DOHH2 (cell line): Measurements from ENCODE around the gene BTBD2.
"Not testable (repeated sequence)": the region's sequence is repeated elsewhere in the genome, so short reads cannot be mapped to it uniquely, and the experiment has no call there.

Source experiments
- H3F3A ChIP-seq: fragments of 200-600 bp; sonication (generic), shearing (Covaris generic); 2 replicates; pipeline ENCODE4 v1.6.0; 2016; ENCODE audit warnings: antibody characterized with exemption, mild to moderate bottlenecking; ENCODE audit not compliant: control insufficient read depth, insufficient read depth
- H3K27ac ChIP-seq: fragments of 200-600 bp; sonication (generic); 2 replicates; pipeline ENCODE4 v1.5.1; 2014; ENCODE audit warnings: low read depth, mild to moderate bottlenecking, low read length, moderate library complexity
- H3K27me3 ChIP-seq: fragments of 200-600 bp; sonication (generic); 2 replicates; pipeline ENCODE4 v1.6.1; 2014; ENCODE audit warnings: mild to moderate bottlenecking, low read length, mixed read lengths; ENCODE audit not compliant: control insufficient read depth
- H3K36me3 ChIP-seq: fragments of 200-600 bp; sonication (generic); 2 replicates; pipeline ENCODE4 v1.6.1; 2014; ENCODE audit warnings: mild to moderate bottlenecking, low read length, moderate library complexity, mixed read lengths; ENCODE audit not compliant: control insufficient read depth
- H3K4me1 ChIP-seq: fragments of 200-600 bp; sonication (generic); 2 replicates; pipeline ENCODE4 v1.6.1; 2014; ENCODE audit warnings: mild to moderate bottlenecking, low read length, mixed read lengths; ENCODE audit not compliant: control insufficient read depth
- H3K4me2 ChIP-seq: fragments of 200-600 bp; sonication (generic); 2 replicates; pipeline ENCODE4 v1.6.0; 2014; ENCODE audit warnings: mild to moderate bottlenecking, low read length, moderate library complexity
- H3K4me3 ChIP-seq: fragments of 200-600 bp; sonication (generic); 2 replicates; pipeline ENCODE4 v1.5.1; 2014; ENCODE audit warnings: mild to moderate bottlenecking, low read length, mixed read lengths
- H3K79me2 ChIP-seq: fragments of 200-600 bp; sonication (generic); 2 replicates; pipeline ENCODE4 v1.6.1; 2014; ENCODE audit warnings: mild to moderate bottlenecking, low read length, mixed read lengths; ENCODE audit not compliant: control insufficient read depth
- H3K9me2 ChIP-seq: fragments of 200-600 bp; sonication (generic); replicated peaks from 2 replicates; pipeline ENCODE4 v1.6.1; 2014; ENCODE audit warnings: mild to moderate bottlenecking, low read length, mixed read lengths; ENCODE audit not compliant: control insufficient read depth
- H3K9me3 ChIP-seq: fragments of 200-600 bp; sonication (generic); 2 replicates; pipeline ENCODE4 v1.6.1; 2014; ENCODE audit warnings: antibody characterized with exemption, low read length, mixed read lengths; ENCODE audit not compliant: control insufficient read depth, insufficient read depth
- H4K20me1 ChIP-seq: fragments of 200-600 bp; sonication (generic); 2 replicates; pipeline ENCODE4 v1.6.0; 2014; ENCODE audit warnings: low read depth, mild to moderate bottlenecking, antibody characterized with exemption, low read length, moderate library complexity; ENCODE audit not compliant: control insufficient read depth, insufficient read depth
- CTCF ChIP-seq: fragments of 200-600 bp; sonication (generic); IDR thresholded peaks from one replicate; pipeline ENCODE4 v1.5.1; 2014; ENCODE audit warnings: antibody characterized with exemption, mild to moderate bottlenecking, low read depth, low read length; ENCODE audit not compliant: poor library complexity, severe bottlenecking
- EZH2phosphoT487 ChIP-seq: fragments of 200-600 bp; sonication (generic); IDR thresholded peaks from 2 replicates; pipeline ENCODE4 v1.6.1; 2017; ENCODE audit warnings: borderline replicate concordance, mild to moderate bottlenecking, antibody characterized with exemption, low read length, moderate library complexity, mixed read lengths

BTBD2 gene

DNA sequence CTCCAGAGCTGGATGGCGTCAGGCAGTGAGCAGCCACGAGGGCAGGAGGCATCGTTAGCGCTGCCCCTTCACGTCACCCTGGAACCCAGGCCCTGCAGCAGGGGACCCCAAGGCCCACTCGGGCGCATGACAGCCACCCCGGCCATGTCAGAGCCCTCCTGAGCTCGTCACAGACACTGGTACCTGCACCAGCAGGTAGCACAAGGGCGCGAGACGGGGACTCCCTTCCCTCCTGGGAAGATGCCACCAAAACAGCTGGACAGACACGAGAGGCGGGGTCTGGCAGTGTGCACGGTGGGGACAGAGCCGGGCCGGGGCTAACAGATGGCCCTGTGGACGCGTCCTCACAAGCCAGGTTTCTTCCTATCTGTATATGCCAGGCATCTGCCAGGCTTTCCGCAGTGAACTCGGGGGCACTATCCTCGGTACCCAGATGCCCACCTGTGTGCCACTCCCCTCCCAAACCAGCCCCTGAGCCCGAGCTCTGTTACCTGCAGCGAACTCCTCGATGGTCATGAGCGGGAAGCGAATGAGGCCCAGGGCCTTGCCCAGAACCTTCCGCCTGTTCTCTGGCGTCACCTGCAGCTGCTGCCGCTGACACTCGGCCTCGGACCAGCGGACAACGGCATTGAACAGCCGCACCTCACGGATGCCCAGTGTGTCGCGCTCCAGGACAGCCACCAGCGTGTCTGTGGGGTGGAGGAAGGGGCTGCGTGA is 25.8 kb downstream of the BTBD2 start:
- Histone ChIP-seq H3K9me3 (no peaks in the 10 kb centered on the region), H3K4me1 (no peaks in the 10 kb centered on the region), H3K36me3 (peaks cover 66% of the 10 kb centered on the region), H3K27ac (no peak overlapping the region), H3K27me3 (no peaks in the 10 kb centered on the region), H3K4me3 (no peak overlapping the region), H3F3A (peaks cover under 1% of the 10 kb centered on the region), H3K9me2 (no peaks in the 10 kb centered on the region), H3K4me2 (no peak overlapping the region), H4K20me1 (no peaks in the 10 kb centered on the region), H3K79me2 (no peaks in the 10 kb centered on the region)
- no peak for TF ChIP-seq EZH2phosphoT487
- no peak for TF ChIP-seq CTCF

GRCh38 chr19:1988464-1988863 is 27.1 kb downstream of the BTBD2 start:
- peaks cover 70% of the 10 kb centered on the region for H3K36me3 ChIP-seq

GRCh38 chr19:1987197-1988187 is 28.0 kb downstream of the BTBD2 start:
- no peaks in the 10 kb centered on the region for H3K9me2 ChIP-seq
- H3K27me3 ChIP-seq = no peaks in the 10 kb centered on the region
- H3K9me3 ChIP-seq = no peaks in the 10 kb centered on the region
- H4K20me1 ChIP-seq = no peaks in the 10 kb centered on the region
- H3K79me2 ChIP-seq = no peaks in the 10 kb centered on the region
- peaks cover 68% of the 10 kb centered on the region for H3K36me3 ChIP-seq
- H3K4me1 ChIP-seq = no peaks in the 10 kb centered on the region
- H3F3A ChIP-seq = no peaks in the 10 kb centered on the region; the same call in 1 of the 2 replicates
- TF ChIP-seq EZH2phosphoT487 (no peak), CTCF (no peak)
- no peak overlapping the region for H3K4me3 ChIP-seq
- H3K4me2 ChIP-seq = no peak overlapping the region
- H3K27ac ChIP-seq = no peak overlapping the region

More at GRCh38 chr19:1988464-1988863, 27.1 kb downstream of the BTBD2 start:
- not testable (repeated sequence) for H3K27me3 ChIP-seq, H3K79me2 ChIP-seq, H3K27ac ChIP-seq, H3K9me3 ChIP-seq, H3F3A ChIP-seq, H3K4me2 ChIP-seq, H4K20me1 ChIP-seq, H3K4me1 ChIP-seq, H3K9me2 ChIP-seq, H3K4me3 ChIP-seq
